Measurements from ENCODE around the gene MAN2B1. TPM values are rescaled to one million over a fixed set of nuclear protein-coding genes. Genes with fewer than 3 reads are reported as not detected.

Gene MAN2B1
- total and polyA plus RNA-seq, 2 experiments from 2014 or later, result 68.8 to 77.1 TPM

- 97% methylated on average over 15 of the region's 15 CpGs for WGBS (ENCODE audit: low lambda C conversion rate, missing lambda C conversion rate)
- no peaks in the 10 kb centered on the region for H3K9me2 ChIP-seq (replicated peaks; ENCODE audit: insufficient read depth)
- no peak overlapping the region for H3K27ac ChIP-seq
- H3K4me1 ChIP-seq (ENCODE audit: insufficient read depth), result peaks cover 7% of the 10 kb centered on the region
- H3K79me2 ChIP-seq, result peaks cover 22% of the 10 kb centered on the region
- H3K4me2 ChIP-seq, result no peak overlapping the region
- H3K27me3 ChIP-seq, result no peaks in the 10 kb centered on the region
- H3K4me3 ChIP-seq, result no peak overlapping the region
- TF ChIP-seq EZH2 (IDR thresholded peaks at IDR 0.05; ENCODE audit: borderline replicate concordance) (no peak), EZH2phosphoT487 (IDR thresholded peaks at IDR 0.05; ENCODE audit: low read depth, severe bottlenecking, unreplicated experiment) (no peak)
- TF ChIP-seq, protein P1, sequence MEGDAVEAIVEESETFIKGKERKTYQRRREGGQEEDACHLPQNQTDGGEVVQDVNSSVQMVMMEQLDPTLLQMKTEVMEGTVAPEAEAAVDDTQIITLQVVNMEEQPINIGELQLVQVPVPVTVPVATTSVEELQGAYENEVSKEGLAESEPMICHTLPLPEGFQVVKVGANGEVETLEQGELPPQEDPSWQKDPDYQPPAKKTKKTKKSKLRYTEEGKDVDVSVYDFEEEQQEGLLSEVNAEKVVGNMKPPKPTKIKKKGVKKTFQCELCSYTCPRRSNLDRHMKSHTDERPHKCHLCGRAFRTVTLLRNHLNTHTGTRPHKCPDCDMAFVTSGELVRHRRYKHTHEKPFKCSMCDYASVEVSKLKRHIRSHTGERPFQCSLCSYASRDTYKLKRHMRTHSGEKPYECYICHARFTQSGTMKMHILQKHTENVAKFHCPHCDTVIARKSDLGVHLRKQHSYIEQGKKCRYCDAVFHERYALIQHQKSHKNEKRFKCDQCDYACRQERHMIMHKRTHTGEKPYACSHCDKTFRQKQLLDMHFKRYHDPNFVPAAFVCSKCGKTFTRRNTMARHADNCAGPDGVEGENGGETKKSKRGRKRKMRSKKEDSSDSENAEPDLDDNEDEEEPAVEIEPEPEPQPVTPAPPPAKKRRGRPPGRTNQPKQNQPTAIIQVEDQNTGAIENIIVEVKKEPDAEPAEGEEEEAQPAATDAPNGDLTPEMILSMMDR (IDR thresholded peaks at IDR 0.05; ENCODE audit: poor library complexity), result no peak
- no peaks in the 10 kb centered on the region for H4K20me1 ChIP-seq (ENCODE audit: insufficient read depth, poor library complexity, severe bottlenecking)
- no peak overlapping the region for H2AFZ ChIP-seq
- no peaks in the 10 kb centered on the region for H3K9me3 ChIP-seq (ENCODE audit: low read depth)
- H3K36me3 ChIP-seq (replicated peaks; ENCODE audit: insufficient read depth, low read depth), result no peaks in the 10 kb centered on the region
- no peak for DNase-seq (ENCODE audit: low spot score)
These were observed 9.4 kb upstream of the MAN2B1 start for GRCh38 chr19:12675940-12676339.

- no peak overlapping the region for H3K4me3 ChIP-seq
- peaks cover 26% of the 10 kb centered on the region for H3K79me2 ChIP-seq
- no peak for DNase-seq (ENCODE audit: low spot score)
- H2AFZ ChIP-seq, result no peak overlapping the region
- no peaks in the 10 kb centered on the region for H4K20me1 ChIP-seq (ENCODE audit: insufficient read depth, poor library complexity, severe bottlenecking)
- no peaks in the 10 kb centered on the region for H3K9me2 ChIP-seq (replicated peaks; ENCODE audit: insufficient read depth)
- no peak overlapping the region for H3K4me2 ChIP-seq
- no peak overlapping the region for H3K27ac ChIP-seq
- no peaks in the 10 kb centered on the region for H3K27me3 ChIP-seq
- H3K36me3 ChIP-seq (replicated peaks; ENCODE audit: insufficient read depth, low read depth), result no peaks in the 10 kb centered on the region
- H3K4me1 ChIP-seq (ENCODE audit: insufficient read depth), result peaks cover 2% of the 10 kb centered on the region
- TF ChIP-seq EZH2phosphoT487 (IDR thresholded peaks at IDR 0.05; ENCODE audit: low read depth, severe bottlenecking, unreplicated experiment) (no peak), EZH2 (IDR thresholded peaks at IDR 0.05; ENCODE audit: borderline replicate concordance) (no peak)
- TF ChIP-seq, protein P1 (IDR thresholded peaks at IDR 0.05; ENCODE audit: poor library complexity), result no peak
- WGBS (ENCODE audit: low lambda C conversion rate, missing lambda C conversion rate), result 96% methylated on average over 10 of the region's 10 CpGs
- H3K9me3 ChIP-seq (ENCODE audit: low read depth), result no peaks in the 10 kb centered on the region
These were observed 8.9 kb upstream of the MAN2B1 start for GRCh38 chr19:12675399-12675798.

GRCh38 chr19:12672744-12673143 is 6.2 kb upstream of the MAN2B1 start:
- Histone ChIP-seq H3K36me3 (replicated peaks; ENCODE audit: insufficient read depth, low read depth) (no peaks in the 10 kb centered on the region), H4K20me1 (ENCODE audit: insufficient read depth, poor library complexity, severe bottlenecking) (no peaks in the 10 kb centered on the region), H2AFZ (no peak overlapping the region), H3K27ac (no peak overlapping the region), H3K4me1 (ENCODE audit: insufficient read depth) (peaks cover 7% of the 10 kb centered on the region), H3K4me3 (no peak overlapping the region), H3K9me2 (replicated peaks; ENCODE audit: insufficient read depth) (no peaks in the 10 kb centered on the region), H3K4me2 (no peak overlapping the region), H3K79me2 (peaks cover 30% of the 10 kb centered on the region), H3K9me3 (ENCODE audit: low read depth) (no peaks in the 10 kb centered on the region), H3K27me3 (no peaks in the 10 kb centered on the region)
- no peak for DNase-seq (ENCODE audit: low spot score)
- 95% methylated on average over 9 of the region's 10 CpGs for WGBS (ENCODE audit: low lambda C conversion rate, missing lambda C conversion rate)
- TF ChIP-seq, protein P1 (IDR thresholded peaks at IDR 0.05; ENCODE audit: poor library complexity), result no peak
- TF ChIP-seq EZH2 (IDR thresholded peaks at IDR 0.05; ENCODE audit: borderline replicate concordance), result no peak
- no peak for TF ChIP-seq EZH2phosphoT487 (IDR thresholded peaks at IDR 0.05; ENCODE audit: low read depth, severe bottlenecking, unreplicated experiment)
